Measurements from ENCODE around the gene CCSER1.

- TF ChIP-seq JUNB (IDR thresholded peaks at IDR 0.05; ENCODE audit: unreplicated experiment), result no peak
- TF ChIP-seq CTCF (conservative IDR thresholded peaks at IDR 0.05; ENCODE audit: low read depth in 2 of 2), result no peak
These were observed 516.0 kb downstream of the CCSER1 start for GRCh38 chr4:90643156-90643555.
